ENCODE data around the gene MAPK6. TPM values are rescaled to one million over a fixed set of nuclear protein-coding genes. Genes with fewer than 3 reads are reported as not detected.

Gene MAPK6
- total and polyA plus RNA-seq, 9 of the 15 experiments (the other 6 are each of a cell fraction or from before 2014, with no cell fraction given), result 28.5 to 97.1 (median 74.0) TPM

DNA sequence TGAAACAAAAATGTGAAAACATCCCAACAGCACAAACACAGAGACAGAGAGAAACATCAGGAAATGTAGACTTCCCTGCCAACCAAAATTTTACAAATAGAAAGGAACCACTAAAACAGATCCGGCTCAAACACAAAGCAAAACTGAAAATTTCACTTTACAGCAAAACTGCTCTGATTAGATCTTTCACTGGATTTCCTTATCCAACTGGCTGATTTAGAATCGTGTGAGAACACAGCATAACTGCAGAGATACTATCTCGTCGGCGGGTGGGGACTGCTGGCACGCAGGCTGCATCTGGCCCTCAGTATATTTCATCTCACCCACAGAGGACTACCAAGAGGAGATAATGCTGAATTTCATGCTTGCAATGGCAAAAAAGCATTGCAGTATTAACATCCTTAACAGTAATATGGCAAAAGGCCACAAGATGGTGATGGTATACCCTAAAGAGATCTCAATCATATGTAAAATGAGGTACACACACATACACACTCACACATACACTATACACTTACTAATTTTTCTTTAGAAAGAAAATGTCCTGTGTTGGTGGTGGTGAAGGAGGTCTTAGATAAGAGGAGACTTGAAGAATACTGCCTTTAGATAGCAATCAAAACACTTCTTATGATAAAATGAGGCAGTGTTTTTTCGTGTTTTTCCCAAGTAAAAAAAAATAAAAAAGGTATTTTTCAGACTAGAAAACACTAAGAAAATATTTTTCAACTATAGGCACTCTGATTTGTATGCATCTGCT lies 36.8 kb upstream of the MAPK6 start (continued):
- TF ChIP-seq, protein P1, sequence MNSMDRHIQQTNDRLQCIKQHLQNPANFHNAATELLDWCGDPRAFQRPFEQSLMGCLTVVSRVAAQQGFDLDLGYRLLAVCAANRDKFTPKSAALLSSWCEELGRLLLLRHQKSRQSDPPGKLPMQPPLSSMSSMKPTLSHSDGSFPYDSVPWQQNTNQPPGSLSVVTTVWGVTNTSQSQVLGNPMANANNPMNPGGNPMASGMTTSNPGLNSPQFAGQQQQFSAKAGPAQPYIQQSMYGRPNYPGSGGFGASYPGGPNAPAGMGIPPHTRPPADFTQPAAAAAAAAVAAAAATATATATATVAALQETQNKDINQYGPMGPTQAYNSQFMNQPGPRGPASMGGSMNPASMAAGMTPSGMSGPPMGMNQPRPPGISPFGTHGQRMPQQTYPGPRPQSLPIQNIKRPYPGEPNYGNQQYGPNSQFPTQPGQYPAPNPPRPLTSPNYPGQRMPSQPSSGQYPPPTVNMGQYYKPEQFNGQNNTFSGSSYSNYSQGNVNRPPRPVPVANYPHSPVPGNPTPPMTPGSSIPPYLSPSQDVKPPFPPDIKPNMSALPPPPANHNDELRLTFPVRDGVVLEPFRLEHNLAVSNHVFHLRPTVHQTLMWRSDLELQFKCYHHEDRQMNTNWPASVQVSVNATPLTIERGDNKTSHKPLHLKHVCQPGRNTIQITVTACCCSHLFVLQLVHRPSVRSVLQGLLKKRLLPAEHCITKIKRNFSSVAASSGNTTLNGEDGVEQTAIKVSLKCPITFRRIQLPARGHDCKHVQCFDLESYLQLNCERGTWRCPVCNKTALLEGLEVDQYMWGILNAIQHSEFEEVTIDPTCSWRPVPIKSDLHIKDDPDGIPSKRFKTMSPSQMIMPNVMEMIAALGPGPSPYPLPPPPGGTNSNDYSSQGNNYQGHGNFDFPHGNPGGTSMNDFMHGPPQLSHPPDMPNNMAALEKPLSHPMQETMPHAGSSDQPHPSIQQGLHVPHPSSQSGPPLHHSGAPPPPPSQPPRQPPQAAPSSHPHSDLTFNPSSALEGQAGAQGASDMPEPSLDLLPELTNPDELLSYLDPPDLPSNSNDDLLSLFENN (IDR thresholded peaks at IDR 0.05; ENCODE audit: low read depth in 2 of 2, low read length in 2 of 2), result no peak
- TF ChIP-seq ZNF217 (CRISPR knock-in tag; IDR thresholded peaks at IDR 0.05), result no peak
- TF ChIP-seq KDM5B (IDR thresholded peaks at IDR 0.05; ENCODE audit: insufficient replicate concordance, low read depth, low read length), result no peak
- TF ChIP-seq KDM2B (CRISPR knock-in tag; IDR thresholded peaks at IDR 0.05), result no peak
- 0 out of 2 replicates have a peak, but pooled peaks have one; percentile 18 for TF ChIP-seq SREBF1 (IDR thresholded peaks at IDR 0.05; ENCODE audit: borderline replicate concordance, low read depth, low read length)
- TF ChIP-seq, protein P2, sequence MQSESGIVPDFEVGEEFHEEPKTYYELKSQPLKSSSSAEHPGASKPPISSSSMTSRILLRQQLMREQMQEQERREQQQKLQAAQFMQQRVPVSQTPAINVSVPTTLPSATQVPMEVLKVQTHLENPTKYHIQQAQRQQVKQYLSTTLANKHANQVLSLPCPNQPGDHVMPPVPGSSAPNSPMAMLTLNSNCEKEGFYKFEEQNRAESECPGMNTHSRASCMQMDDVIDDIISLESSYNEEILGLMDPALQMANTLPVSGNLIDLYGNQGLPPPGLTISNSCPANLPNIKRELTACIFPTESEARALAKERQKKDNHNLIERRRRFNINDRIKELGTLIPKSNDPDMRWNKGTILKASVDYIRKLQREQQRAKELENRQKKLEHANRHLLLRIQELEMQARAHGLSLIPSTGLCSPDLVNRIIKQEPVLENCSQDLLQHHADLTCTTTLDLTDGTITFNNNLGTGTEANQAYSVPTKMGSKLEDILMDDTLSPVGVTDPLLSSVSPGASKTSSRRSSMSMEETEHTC (IDR thresholded peaks at IDR 0.05), result no peak
- TF ChIP-seq BRD9 (IDR thresholded peaks at IDR 0.05; ENCODE audit: low read depth, partially characterized antibody), result peak; percentile 91
- no peak for TF ChIP-seq ZNF354B (CRISPR knock-in tag; IDR thresholded peaks at IDR 0.05)
- TF ChIP-seq SMAD4 (CRISPR knock-in tag; conservative IDR thresholded peaks at IDR 0.05), result no peak
- peak; percentile 59; the same call in 1 of the 2 replicates for TF ChIP-seq SMARCA5 (IDR thresholded peaks at IDR 0.05)
- TF ChIP-seq, protein P3, sequence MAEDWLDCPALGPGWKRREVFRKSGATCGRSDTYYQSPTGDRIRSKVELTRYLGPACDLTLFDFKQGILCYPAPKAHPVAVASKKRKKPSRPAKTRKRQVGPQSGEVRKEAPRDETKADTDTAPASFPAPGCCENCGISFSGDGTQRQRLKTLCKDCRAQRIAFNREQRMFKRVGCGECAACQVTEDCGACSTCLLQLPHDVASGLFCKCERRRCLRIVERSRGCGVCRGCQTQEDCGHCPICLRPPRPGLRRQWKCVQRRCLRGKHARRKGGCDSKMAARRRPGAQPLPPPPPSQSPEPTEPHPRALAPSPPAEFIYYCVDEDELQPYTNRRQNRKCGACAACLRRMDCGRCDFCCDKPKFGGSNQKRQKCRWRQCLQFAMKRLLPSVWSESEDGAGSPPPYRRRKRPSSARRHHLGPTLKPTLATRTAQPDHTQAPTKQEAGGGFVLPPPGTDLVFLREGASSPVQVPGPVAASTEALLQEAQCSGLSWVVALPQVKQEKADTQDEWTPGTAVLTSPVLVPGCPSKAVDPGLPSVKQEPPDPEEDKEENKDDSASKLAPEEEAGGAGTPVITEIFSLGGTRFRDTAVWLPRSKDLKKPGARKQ (CRISPR knock-in tag; IDR thresholded peaks at IDR 0.05), result no peak
- TF ChIP-seq, protein P4, sequence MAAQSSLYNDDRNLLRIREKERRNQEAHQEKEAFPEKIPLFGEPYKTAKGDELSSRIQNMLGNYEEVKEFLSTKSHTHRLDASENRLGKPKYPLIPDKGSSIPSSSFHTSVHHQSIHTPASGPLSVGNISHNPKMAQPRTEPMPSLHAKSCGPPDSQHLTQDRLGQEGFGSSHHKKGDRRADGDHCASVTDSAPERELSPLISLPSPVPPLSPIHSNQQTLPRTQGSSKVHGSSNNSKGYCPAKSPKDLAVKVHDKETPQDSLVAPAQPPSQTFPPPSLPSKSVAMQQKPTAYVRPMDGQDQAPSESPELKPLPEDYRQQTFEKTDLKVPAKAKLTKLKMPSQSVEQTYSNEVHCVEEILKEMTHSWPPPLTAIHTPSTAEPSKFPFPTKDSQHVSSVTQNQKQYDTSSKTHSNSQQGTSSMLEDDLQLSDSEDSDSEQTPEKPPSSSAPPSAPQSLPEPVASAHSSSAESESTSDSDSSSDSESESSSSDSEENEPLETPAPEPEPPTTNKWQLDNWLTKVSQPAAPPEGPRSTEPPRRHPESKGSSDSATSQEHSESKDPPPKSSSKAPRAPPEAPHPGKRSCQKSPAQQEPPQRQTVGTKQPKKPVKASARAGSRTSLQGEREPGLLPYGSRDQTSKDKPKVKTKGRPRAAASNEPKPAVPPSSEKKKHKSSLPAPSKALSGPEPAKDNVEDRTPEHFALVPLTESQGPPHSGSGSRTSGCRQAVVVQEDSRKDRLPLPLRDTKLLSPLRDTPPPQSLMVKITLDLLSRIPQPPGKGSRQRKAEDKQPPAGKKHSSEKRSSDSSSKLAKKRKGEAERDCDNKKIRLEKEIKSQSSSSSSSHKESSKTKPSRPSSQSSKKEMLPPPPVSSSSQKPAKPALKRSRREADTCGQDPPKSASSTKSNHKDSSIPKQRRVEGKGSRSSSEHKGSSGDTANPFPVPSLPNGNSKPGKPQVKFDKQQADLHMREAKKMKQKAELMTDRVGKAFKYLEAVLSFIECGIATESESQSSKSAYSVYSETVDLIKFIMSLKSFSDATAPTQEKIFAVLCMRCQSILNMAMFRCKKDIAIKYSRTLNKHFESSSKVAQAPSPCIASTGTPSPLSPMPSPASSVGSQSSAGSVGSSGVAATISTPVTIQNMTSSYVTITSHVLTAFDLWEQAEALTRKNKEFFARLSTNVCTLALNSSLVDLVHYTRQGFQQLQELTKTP (IDR thresholded peaks at IDR 0.05; ENCODE audit: low read depth in 1 of 2, partially characterized antibody in 2 of 2), result peak; percentile 22 to 70
- peak; percentile 36; the same call in 1 of the 2 replicates for TF ChIP-seq RNF2 (IDR thresholded peaks at IDR 0.05)
- TF ChIP-seq POLR2H (tag; IDR thresholded peaks at IDR 0.05; ENCODE audit: low read depth), result peak; percentile 18; the same call in 1 of the 2 replicates

All from K562 (cell line).